Hepatic stellate cell (primary cell): ENCODE measurements around the gene SGMS1.
"Not testable (repeated sequence)": the region's sequence is repeated elsewhere in the genome, so short reads cannot be mapped to it uniquely, and the experiment has no call there.

Source experiments
- DNase-seq: peaks from one replicate; pipeline ENCODE4 v3.0.0; 2011; ENCODE audit warnings: low spot score

The SGMS1 gene

GRCh38 chr10:50299948-50300669 lies 323.6 kb downstream of the SGMS1 start:
- DNase-seq: no peak

DNA sequence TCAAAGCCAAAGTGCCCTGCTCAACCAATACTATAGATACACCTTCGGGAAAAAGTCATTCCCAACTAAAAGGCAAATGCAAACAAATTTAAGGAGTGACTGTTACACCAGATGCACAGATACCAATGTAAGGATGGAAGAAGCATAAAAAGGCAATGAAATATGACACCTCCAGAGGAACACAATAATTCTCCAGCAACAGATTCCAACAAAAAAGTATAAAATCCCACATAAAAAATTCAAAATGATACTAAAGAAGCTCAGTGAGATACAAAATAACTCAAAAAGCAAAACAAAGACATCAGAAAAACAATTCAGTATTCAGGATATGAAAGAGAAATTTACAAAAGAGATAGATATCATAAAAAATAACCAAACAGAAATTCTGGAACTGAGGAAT lies 328.4 kb downstream of the SGMS1 start:
- DNase-seq: no peak

- DNase-seq: no peak
Measured at GRCh38 chr10:50294582-50294981, 329.2 kb downstream of the SGMS1 start.

- no peak for DNase-seq
Measured at GRCh38 chr10:50293513-50294313, 330.0 kb downstream of the SGMS1 start.

DNA sequence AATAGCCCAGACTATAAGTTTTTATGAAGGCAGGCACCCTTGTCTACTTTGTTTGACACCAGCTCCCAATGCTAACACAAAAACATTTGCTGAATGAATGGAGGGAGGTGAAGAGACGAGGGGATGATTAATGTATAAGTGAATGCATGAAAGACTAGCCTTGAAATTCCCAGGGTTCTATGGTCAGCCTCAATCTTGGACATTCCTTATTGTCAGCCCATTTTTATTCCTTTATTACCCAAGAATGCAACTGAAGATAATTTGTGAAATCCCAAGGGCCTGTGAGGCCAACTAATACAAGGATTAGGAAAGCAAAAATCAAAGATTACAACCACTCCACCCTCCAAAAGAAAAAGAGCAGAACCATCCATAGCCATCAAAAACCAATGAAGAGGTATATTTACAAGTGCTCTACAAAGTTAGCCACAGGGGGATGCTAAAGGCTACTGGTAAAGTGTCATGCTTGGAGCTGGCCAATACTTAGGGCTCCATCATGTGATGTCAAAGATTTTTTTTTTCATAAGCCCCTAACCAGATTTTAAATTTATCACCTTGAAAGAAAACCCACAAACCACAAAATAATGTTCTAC lies 332.4 kb downstream of the SGMS1 start:
- DNase-seq: no peak

DNA sequence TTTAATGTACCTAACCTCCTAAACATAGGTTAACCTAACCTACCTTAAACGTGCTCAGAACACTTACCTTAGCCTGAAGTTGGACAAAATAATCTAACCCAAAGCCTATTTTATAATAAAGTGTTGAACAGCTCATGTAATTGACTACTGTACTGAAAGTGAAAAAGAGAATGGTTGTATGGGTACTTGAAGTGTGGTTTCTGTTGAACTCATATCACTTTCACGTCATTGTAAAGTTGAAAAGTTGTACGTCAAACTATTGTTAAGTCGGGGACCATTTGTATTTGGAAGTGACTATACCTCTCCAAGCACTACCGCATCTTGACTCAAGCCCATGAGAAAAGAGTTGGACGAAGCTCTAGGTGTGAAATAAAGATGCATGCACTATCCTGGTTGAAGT lies 334.6 kb downstream of the SGMS1 start:
- no peak for DNase-seq

- no peak for DNase-seq
Measured at GRCh38 chr10:50286996-50287803, 336.6 kb downstream of the SGMS1 start.

- DNase-seq: no peak
Measured at GRCh38 chr10:50286517-50286916, 337.2 kb downstream of the SGMS1 start.

DNA sequence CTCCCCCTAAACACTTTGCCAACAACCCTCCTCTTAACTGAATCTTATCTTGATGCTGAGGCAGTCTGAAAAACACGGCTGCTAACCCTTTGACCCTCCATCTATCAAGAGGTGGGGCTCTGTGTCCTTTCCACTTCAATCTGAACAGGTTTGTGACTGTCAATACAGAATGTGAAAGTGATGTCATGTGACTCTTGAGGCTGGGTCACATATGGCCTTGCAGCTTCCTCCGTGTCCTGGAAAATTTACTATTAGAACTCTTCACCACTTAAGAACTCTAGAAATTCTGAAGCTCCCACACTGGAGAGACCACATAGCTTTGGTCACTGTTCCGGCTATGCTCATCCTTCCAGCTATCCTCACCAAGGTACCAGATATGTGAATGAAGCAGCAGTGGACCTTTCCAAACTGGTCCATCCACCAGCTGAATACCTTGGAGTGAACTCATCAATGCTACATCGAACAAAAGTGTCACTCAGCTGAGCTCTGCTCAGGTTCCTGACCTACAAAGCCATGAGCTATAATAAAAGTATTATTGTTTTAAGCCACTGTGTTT lies 341.7 kb downstream of the SGMS1 start:
- no peak for DNase-seq

- DNase-seq: no peak
Measured at GRCh38 chr10:50281210-50281966, 342.4 kb downstream of the SGMS1 start.

DNA sequence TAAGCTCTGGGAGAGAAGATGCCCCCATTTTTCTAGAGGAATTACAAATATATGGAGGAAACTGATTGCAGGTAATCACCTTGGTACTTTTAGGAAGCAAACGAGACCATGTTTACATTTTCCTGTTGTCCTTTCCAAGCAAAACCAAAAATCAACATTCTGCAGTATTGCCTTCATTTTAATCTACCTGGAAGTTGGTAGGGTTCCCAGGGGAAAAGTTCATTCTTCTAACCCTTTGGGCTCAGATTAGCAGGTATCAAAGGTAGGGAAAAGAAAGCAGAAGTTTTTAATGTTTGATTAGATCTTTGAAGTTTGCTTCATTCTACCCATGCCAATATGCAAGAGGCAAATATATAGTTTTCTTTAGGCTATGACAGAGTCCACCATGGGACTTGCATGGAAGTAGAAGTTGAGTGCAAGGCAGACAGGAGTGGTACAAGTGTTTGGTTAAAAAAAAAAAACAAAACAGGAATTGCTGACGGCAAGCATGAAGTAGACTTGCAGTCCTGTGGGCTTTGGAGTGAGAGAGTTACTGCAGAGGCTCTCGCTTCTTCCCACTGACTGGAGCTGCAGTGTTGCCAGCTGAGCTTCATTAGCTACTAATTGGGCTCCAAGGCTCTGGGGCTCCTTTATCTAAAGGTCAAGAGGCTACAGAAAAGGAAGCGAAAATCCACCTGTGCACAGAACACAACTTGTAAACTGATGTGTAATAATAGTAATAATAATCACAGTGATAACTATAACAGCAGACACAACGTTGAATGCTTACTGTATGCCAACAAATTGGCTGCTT lies 343.5 kb downstream of the SGMS1 start:
- DNase-seq: no peak

GRCh38 chr10:50279489-50279888 lies 344.3 kb downstream of the SGMS1 start:
- no peak for DNase-seq

DNA sequence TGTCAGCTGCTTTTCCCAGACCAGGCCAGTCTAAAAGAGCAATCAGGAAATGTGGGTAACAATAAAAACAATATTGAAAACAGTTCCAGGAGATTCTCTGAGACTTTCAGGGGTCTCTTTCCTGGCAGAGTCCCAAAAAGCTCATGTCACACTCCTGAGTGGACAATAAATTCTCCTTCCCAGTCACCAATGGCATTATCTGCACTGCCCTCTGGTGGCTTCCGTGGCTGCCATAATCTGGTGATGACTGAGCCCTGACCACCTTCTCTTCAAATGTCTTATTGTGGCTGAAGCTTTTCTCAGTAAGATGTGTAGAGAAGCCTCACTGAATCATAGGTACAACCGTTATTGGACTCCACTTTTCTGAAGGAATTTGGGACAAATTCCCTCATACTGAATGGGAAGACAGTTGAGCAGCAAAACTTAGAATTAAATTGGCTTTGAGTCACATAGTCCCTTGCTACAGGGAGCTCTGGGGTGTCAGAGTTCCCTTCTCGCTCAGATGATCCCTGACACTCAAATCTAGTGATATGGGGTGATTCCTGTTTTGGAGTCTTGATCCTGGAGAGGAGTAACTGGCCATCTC lies 348.0 kb downstream of the SGMS1 start:
- DNase-seq: no peak

GRCh38 chr10:50272531-50272930 lies 351.2 kb downstream of the SGMS1 start:
- no peak for DNase-seq

- no peak for DNase-seq
Measured at GRCh38 chr10:50271564-50272250, 352.0 kb downstream of the SGMS1 start.

- not testable (repeated sequence) for DNase-seq
Measured at GRCh38 chr10:50267877-50268276, 355.9 kb downstream of the SGMS1 start.

- not testable (repeated sequence) for DNase-seq
Measured at GRCh38 chr10:50262625-50263024, 361.1 kb downstream of the SGMS1 start.

DNA sequence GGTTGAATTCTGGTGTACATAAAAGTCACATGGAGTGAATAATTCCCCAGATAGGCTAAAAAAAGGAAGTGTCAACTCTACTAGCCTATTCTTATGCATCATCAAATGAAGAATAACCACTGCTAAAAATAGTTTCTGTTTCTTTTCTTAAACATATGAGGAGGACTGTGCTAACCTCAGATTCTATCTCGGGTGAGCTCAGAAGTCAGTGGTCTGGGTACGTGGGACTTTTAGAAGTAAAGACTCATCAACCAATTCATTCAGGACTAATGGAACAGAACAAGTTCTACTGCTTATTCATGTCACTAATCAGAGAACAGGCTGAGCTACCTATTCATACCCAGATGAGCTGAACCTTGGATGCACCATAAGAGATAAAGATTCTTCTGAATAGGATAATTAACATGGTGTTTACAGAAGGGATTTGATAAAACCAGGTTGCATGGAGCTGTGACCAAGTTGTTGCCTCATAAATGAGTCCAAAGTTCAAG lies 362.9 kb downstream of the SGMS1 start:
- DNase-seq: peak; percentile 12
